HepG2 (cell line): ENCODE data around the gene DLG3. TPM values are rescaled to one million over a fixed set of nuclear protein-coding genes. Genes with fewer than 3 reads are reported as not detected.

Experiments used
- ATAC-seq: fragments of 200-7000 bp; cut with Tn5 transposase; 3 replicates; pipeline ENCODE4 v1.9.1; 2020; ENCODE audit warnings: mild to moderate bottlenecking, moderate library complexity
- BruUV-seq: library from RNA; stranded (reverse); fragments of 400-500 nt; replicated peaks from 2 replicates; lab custom pipeline; 2021; lab: Mats Ljungman, UMichigan
- CTCF ChIA-PET: fragments of 300-600 bp; formaldehyde crosslinking; extraction: SDS; loops from one replicate; lab custom pipeline; 2021; ENCODE audit warnings: low total read pairs, inconsistent platforms, low intra/inter-chr PET ratio; lab: Yijun Ruan, JAX
- POLR2A ChIA-PET: fragments of 350-600 bp; sonication (Branson Sonifier 250); formaldehyde crosslinking; loops from one replicate; lab custom pipeline; 2020; ENCODE audit warnings: antibody characterized with exemption, inconsistent platforms; lab: Yijun Ruan, JAX
- DNase-seq: peaks from one replicate; pipeline ENCODE4 v3.0.0-alpha.2; 2015; ENCODE audit warnings: low spot score
- FAIRE-seq: peaks from 3 replicates; lab custom pipeline; 2011; peaks lifted over from hg19 to GRCh38; lab: Jason Lieb, UNC
- H2AFZ ChIP-seq: one replicate; pipeline ENCODE4 v1.6.1; 2011; ENCODE audit warnings: low read length, inconsistent platforms
- H3K27ac ChIP-seq: fragments of 300-600 bp; 3 replicates; pipeline ENCODE4 v1.8.0; 2011; ENCODE audit warnings: mixed run types, mild to moderate bottlenecking, mixed read lengths, low read length, inconsistent platforms; ENCODE audit not compliant: insufficient read depth; ENCODE audit errors: extremely low read length
- H3K27me3 ChIP-seq, 2 experiments: fragments of 200-600 bp in 1 of 2; 2 replicates in 1 of 2; 3 replicates in 1 of 2; pipeline versions ENCODE4 v1.6.0 to v1.8.0; 2011; ENCODE audit warnings: low read length in 2 of 2, mild to moderate bottlenecking in 2 of 2, moderate library complexity in 2 of 2, inconsistent platforms in 1 of 2; ENCODE audit not compliant: insufficient read depth in 2 of 2, control insufficient read depth in 1 of 2
- H3K36me3 ChIP-seq, 2 experiments: fragments of 200-600 bp in 1 of 2; replicated peaks in 1 of 2; 2 replicates in 1 of 2; 3 replicates in 1 of 2; pipeline versions ENCODE4 v1.5.1 to v1.8.0; 2011; ENCODE audit warnings: low read length in 2 of 2, inconsistent platforms in 1 of 2; ENCODE audit not compliant: insufficient read depth in 2 of 2, control insufficient read depth in 1 of 2
- H3K4me1 ChIP-seq: 2 replicates; pipeline ENCODE4 v1.5.1; 2012; ENCODE audit warnings: low read length, inconsistent platforms; ENCODE audit not compliant: insufficient read depth
- H3K4me2 ChIP-seq: 2 replicates; pipeline ENCODE4 v1.6.0; 2011; ENCODE audit warnings: low read depth, low read length, inconsistent platforms
- H3K4me3 ChIP-seq, 3 experiments: fragments of 200-600 bp in 1 of 3; sonication (generic), shearing (Covaris generic) in 1 of 3; replicated peaks in 1 of 3; 2 replicates each; pipeline ENCODE4 v1.5.1; 2011 to 2016; ENCODE audit warnings: low read length in 3 of 3, inconsistent platforms in 2 of 3, low read depth in 2 of 3, mild to moderate bottlenecking in 2 of 3, control low read depth in 1 of 3, mixed read lengths in 1 of 3; ENCODE audit not compliant: insufficient read depth in 1 of 3
- H3K79me2 ChIP-seq: one replicate; pipeline ENCODE4 v1.6.1; 2011; ENCODE audit warnings: low read length, inconsistent platforms; ENCODE audit not compliant: insufficient read depth
- H3K9ac ChIP-seq: 2 replicates; pipeline ENCODE4 v1.6.0; 2011; ENCODE audit warnings: mild to moderate bottlenecking, low read depth, low read length, inconsistent platforms; ENCODE audit not compliant: insufficient read depth
- H3K9me3 ChIP-seq: 2 replicates; pipeline ENCODE4 v1.5.1; 2012; ENCODE audit warnings: mild to moderate bottlenecking, low read length
- H4K20me1 ChIP-seq: 2 replicates; pipeline ENCODE4 v1.6.0; 2011; ENCODE audit warnings: inconsistent platforms, mild to moderate bottlenecking, low read length, moderate library complexity; ENCODE audit not compliant: insufficient read depth
- POLR2AphosphoS5 ChIP-seq: IDR thresholded peaks from 2 replicates; pipeline ENCODE4 v1.6.1; 2012; ENCODE audit warnings: low read depth, low read length
- WGBS: methylation state at CpG from one replicate; pipeline ENCODE4 v1.1.6; 2017; ENCODE audit warnings: low lambda C conversion rate; 5-methylcytosine and 5-hydroxymethylcytosine counted together
- in situ Hi-C: cut with HindIII; loops from 2 replicates; pipeline ENCODE4 v1.10.0; 2017; ENCODE audit warnings: low pct_unique_long_range_greater_than_20kb; ENCODE audit not compliant: extremely low pct_ligation_motif_present
- intact Hi-C: fragments of 100-400 bp; cut with micrococcal nuclease; formaldehyde crosslinking; loops from one replicate; pipeline ENCODE4 v1.10.0; 2022; ENCODE audit not compliant: unreplicated experiment
- polyA plus RNA-seq, 8 experiments: library from polyadenylated mRNA; depleted of rRNA in 3 of 8; stranded (reverse) in 7 of 8; unstranded in 1 of 8; fragments of >200 nt; fragmentation: Illumina TruSeq in 4 of 8; extraction: Trizol in 4 of 8; gene quantifications; 2 replicates each; pipeline versions ENCODE4 v1.2.1 to v1.2.3, GENCODE V29; 2011 to 2016; ENCODE audit warnings: low read depth in 4 of 8, missing spikeins in 1 of 8, mixed read lengths in 1 of 8; ENCODE audit not compliant: insufficient read depth in 1 of 8
- total RNA-seq, 5 experiments: library from RNA; depleted of rRNA; stranded (reverse); fragments of >200 nt; fragmentation: Illumina TruSeq; extraction: Trizol; gene quantifications; 2 replicates each; pipeline ENCODE4 v1.2.3, GENCODE V29; 2016; ENCODE audit warnings: low read depth in 1 of 5
- TF ChIP-seq, protein P1 (sequence below): sonication (generic); formaldehyde crosslinking; IDR thresholded peaks from 2 replicates; pipeline ENCODE4 v1.4.0; 2020; ENCODE audit warnings: missing genetic modification reagents
- TF ChIP-seq, protein P2 (sequence below): sonication (generic); formaldehyde crosslinking; IDR thresholded peaks from 2 replicates; pipeline ENCODE4 v1.8.0; 2022; ENCODE audit warnings: missing genetic modification reagents, mild to moderate bottlenecking, borderline replicate concordance
- TF ChIP-seq, protein P3 (sequence below): fragments of 450-650 bp; IDR thresholded peaks from 2 replicates; pipeline ENCODE4 v1.6.1; 2017; ENCODE audit warnings: mild to moderate bottlenecking

Gene DLG3
- total and polyA plus RNA-seq, 2 of the 13 experiments (the other 11 are each of a cell fraction or from before 2014, with no cell fraction given): 9.9 to 19.4 TPM

DNA sequence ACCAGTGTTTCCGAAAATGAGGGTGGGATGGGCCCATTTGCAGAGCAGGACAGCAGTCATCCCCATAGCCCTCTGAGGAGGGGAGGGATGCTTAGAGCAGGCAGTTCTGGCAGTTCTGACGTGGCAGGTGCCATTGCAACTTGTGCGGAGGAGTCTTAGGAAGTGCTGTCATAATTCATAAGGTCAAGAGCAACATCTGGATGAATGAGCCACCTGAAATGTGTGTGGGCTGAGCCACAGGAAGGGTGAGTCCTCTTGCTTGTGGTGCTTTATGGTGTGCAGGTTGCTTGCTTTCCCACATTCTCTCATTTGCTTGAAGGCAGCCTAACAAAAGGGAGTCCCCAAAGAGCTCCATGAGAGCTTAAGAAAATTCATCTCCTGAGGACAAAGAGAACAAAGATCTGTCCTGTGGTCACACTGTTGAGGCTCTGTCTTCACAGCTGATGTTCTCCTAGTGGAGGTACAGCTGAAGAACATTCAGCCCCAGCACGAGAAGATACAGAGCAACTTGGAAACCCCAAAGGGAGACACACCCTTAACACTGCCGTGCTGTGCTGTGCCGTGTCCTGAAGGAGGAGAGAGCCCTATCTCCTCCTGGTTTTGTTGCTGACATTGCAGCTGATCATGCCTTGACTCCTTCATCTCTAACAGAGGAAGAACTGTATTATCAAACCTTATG lies 60.3 kb downstream of the DLG3 start:
- POLR2A ChIA-PET: no interaction called here
- CTCF ChIA-PET: no interaction called here
- FAIRE-seq: no peak

More for the DNA sequence above, 60.3 kb downstream of the DLG3 start:
- no peaks in the 10 kb centered on the region for H3K9me3 ChIP-seq
- no TSS peak for BruUV-seq
- no peak overlapping the region for H3K27ac ChIP-seq
- peaks cover 17% of the 10 kb centered on the region for H3K4me1 ChIP-seq
- no peak for DNase-seq
- TF ChIP-seq, protein P1, sequence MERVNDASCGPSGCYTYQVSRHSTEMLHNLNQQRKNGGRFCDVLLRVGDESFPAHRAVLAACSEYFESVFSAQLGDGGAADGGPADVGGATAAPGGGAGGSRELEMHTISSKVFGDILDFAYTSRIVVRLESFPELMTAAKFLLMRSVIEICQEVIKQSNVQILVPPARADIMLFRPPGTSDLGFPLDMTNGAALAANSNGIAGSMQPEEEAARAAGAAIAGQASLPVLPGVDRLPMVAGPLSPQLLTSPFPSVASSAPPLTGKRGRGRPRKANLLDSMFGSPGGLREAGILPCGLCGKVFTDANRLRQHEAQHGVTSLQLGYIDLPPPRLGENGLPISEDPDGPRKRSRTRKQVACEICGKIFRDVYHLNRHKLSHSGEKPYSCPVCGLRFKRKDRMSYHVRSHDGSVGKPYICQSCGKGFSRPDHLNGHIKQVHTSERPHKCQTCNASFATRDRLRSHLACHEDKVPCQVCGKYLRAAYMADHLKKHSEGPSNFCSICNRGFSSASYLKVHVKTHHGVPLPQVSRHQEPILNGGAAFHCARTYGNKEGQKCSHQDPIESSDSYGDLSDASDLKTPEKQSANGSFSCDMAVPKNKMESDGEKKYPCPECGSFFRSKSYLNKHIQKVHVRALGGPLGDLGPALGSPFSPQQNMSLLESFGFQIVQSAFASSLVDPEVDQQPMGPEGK (CRISPR knock-in tag): no peak
- no peak for TF ChIP-seq POLR2AphosphoS5
- TF ChIP-seq, protein P2, sequence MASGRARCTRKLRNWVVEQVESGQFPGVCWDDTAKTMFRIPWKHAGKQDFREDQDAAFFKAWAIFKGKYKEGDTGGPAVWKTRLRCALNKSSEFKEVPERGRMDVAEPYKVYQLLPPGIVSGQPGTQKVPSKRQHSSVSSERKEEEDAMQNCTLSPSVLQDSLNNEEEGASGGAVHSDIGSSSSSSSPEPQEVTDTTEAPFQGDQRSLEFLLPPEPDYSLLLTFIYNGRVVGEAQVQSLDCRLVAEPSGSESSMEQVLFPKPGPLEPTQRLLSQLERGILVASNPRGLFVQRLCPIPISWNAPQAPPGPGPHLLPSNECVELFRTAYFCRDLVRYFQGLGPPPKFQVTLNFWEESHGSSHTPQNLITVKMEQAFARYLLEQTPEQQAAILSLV (CRISPR knock-in tag): no peak
- TF ChIP-seq, protein P3, sequence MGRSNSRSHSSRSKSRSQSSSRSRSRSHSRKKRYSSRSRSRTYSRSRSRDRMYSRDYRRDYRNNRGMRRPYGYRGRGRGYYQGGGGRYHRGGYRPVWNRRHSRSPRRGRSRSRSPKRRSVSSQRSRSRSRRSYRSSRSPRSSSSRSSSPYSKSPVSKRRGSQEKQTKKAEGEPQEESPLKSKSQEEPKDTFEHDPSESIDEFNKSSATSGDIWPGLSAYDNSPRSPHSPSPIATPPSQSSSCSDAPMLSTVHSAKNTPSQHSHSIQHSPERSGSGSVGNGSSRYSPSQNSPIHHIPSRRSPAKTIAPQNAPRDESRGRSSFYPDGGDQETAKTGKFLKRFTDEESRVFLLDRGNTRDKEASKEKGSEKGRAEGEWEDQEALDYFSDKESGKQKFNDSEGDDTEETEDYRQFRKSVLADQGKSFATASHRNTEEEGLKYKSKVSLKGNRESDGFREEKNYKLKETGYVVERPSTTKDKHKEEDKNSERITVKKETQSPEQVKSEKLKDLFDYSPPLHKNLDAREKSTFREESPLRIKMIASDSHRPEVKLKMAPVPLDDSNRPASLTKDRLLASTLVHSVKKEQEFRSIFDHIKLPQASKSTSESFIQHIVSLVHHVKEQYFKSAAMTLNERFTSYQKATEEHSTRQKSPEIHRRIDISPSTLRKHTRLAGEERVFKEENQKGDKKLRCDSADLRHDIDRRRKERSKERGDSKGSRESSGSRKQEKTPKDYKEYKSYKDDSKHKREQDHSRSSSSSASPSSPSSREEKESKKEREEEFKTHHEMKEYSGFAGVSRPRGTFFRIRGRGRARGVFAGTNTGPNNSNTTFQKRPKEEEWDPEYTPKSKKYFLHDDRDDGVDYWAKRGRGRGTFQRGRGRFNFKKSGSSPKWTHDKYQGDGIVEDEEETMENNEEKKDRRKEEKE: no peak
- H3K4me3 ChIP-seq: no peak overlapping the region
- no peak overlapping the region for H3K9ac ChIP-seq
- ATAC-seq: no peak
- H3K27me3 ChIP-seq: no peaks in the 10 kb centered on the region
- H3K36me3 ChIP-seq: peaks cover 0 to 2% of the 10 kb centered on the region in 2 experiments; a peak in 1 of 5 replicates
- H3K4me2 ChIP-seq: no peak overlapping the region
- in situ Hi-C loops (no loop called here), intact Hi-C loops (no loop called here)
- 100% methylated on average over 2 of the region's 6 CpGs for WGBS
- H4K20me1 ChIP-seq: no peaks in the 10 kb centered on the region
- H2AFZ ChIP-seq: no peak overlapping the region
- no peaks in the 10 kb centered on the region for H3K79me2 ChIP-seq
